IMR-90 (cell line): Measurements from ENCODE around the gene CCL28. TPM values are rescaled to one million over a fixed set of nuclear protein-coding genes. Genes with fewer than 3 reads are reported as not detected.

ENCODE experiments used
- ATAC-seq: fragments of 200-7000 bp; cut with Tn5 transposase; 2 replicates; pipeline ENCODE4 v1.9.1; 2020; ENCODE audit warnings: low read depth, mild to moderate bottlenecking, moderate library complexity
- BruUV-seq: library from RNA; stranded (reverse); fragments of 400-500 nt; replicated peaks from 2 replicates; lab custom pipeline; 2021; lab: Mats Ljungman, UMichigan
- CTCF ChIA-PET: fragments of 300-600 bp; formaldehyde crosslinking; extraction: SDS; loops from one replicate; lab custom pipeline; 2021; ENCODE audit warnings: antibody characterized with exemption; lab: Yijun Ruan, JAX
- POLR2A ChIA-PET: fragments of 300-600 bp; sonication (Branson Sonifier 250); formaldehyde crosslinking; loops from one replicate; lab custom pipeline; 2022; ENCODE audit warnings: antibody characterized with exemption; ENCODE audit not compliant: unreplicated experiment; lab: Charles Lee
- DNase-seq: peaks from one replicate; pipeline ENCODE4 v3.0.0; 2013
- H2AFZ ChIP-seq: replicated peaks from 2 replicates; pipeline ENCODE3; 2013; ENCODE audit warnings: low read length, mild to moderate bottlenecking; ENCODE audit not compliant: poor library complexity
- H2AK5ac ChIP-seq: 2 replicates; pipeline ENCODE4 v1.6.1; 2013; ENCODE audit warnings: low read depth, low read length, inconsistent platforms
- H2AK9ac ChIP-seq: replicated peaks from 2 replicates; pipeline ENCODE3; 2013; ENCODE audit warnings: mild to moderate bottlenecking, low read depth, low read length, moderate library complexity; ENCODE audit not compliant: poor library complexity
- H2BK120ac ChIP-seq: 2 replicates; pipeline ENCODE4 v1.6.1; 2013; ENCODE audit warnings: low read depth, low read length, inconsistent platforms
- H2BK15ac ChIP-seq: 3 replicates; pipeline ENCODE4 v1.6.1; 2013; ENCODE audit warnings: low read depth, low read length, inconsistent platforms
- H2BK20ac ChIP-seq: 2 replicates; pipeline ENCODE4 v1.6.1; 2013; ENCODE audit warnings: low read depth, mild to moderate bottlenecking, inconsistent platforms, low read length, moderate library complexity
- H2BK5ac ChIP-seq: 2 replicates; pipeline ENCODE4 v1.6.1; 2013; ENCODE audit warnings: mild to moderate bottlenecking, low read depth, low read length, inconsistent platforms; ENCODE audit not compliant: poor library complexity, severe bottlenecking
- H3K14ac ChIP-seq: replicated peaks from 2 replicates; pipeline ENCODE4 v1.6.1; 2013; ENCODE audit warnings: low read depth, low read length, inconsistent platforms
- H3K18ac ChIP-seq: 2 replicates; pipeline ENCODE4 v1.6.1; 2013; ENCODE audit warnings: low read depth, low read length, control low read depth
- H3K23ac ChIP-seq: 2 replicates; pipeline ENCODE4 v1.6.1; 2013; ENCODE audit warnings: low read depth, low read length, inconsistent platforms
- H3K27ac ChIP-seq: 2 replicates; pipeline ENCODE4 v1.5.1; 2013; ENCODE audit warnings: mild to moderate bottlenecking, control low read depth, low read length; ENCODE audit not compliant: insufficient read depth
- H3K27me3 ChIP-seq: 2 replicates; pipeline ENCODE4 v1.6.1; 2013; ENCODE audit warnings: low read length; ENCODE audit not compliant: control insufficient read depth, insufficient read depth
- H3K36me3 ChIP-seq: 2 replicates; pipeline ENCODE4 v1.6.1; 2013; ENCODE audit warnings: low read length, mixed read lengths; ENCODE audit not compliant: control insufficient read depth, insufficient read depth
- H3K4ac ChIP-seq: 2 replicates; pipeline ENCODE4 v1.6.1; 2013; ENCODE audit warnings: low read depth, low read length, inconsistent platforms
- H3K4me1 ChIP-seq: 2 replicates; pipeline ENCODE4 v1.6.1; 2013; ENCODE audit warnings: low read length, mixed read lengths; ENCODE audit not compliant: control insufficient read depth, insufficient read depth
- H3K4me2 ChIP-seq: 2 replicates; pipeline ENCODE4 v1.6.1; 2013; ENCODE audit warnings: low read depth, mild to moderate bottlenecking, control low read depth, low read length, moderate library complexity
- H3K4me3 ChIP-seq: 2 replicates; pipeline ENCODE4 v1.5.1; 2013; ENCODE audit warnings: low read depth, mild to moderate bottlenecking, control low read depth, low read length, moderate library complexity; ENCODE audit not compliant: insufficient read depth
- H3K56ac ChIP-seq: 2 replicates; pipeline ENCODE4 v1.6.1; 2013; ENCODE audit warnings: low read length, inconsistent platforms; ENCODE audit not compliant: insufficient read depth; ENCODE audit errors: extremely low read depth
- H3K79me1 ChIP-seq, 2 experiments: 2 replicates each; pipeline ENCODE4 v1.6.1; 2013; ENCODE audit warnings: low read length in 2 of 2, inconsistent platforms in 1 of 2, low read depth in 1 of 2
- H3K9ac ChIP-seq: 2 replicates; pipeline ENCODE4 v1.6.1; 2013; ENCODE audit warnings: low read depth, low read length, control low read depth
- H3K9me1 ChIP-seq: 2 replicates; pipeline ENCODE4 v1.6.1; 2013; ENCODE audit warnings: low read length, inconsistent platforms; ENCODE audit not compliant: insufficient read depth
- H3K9me3 ChIP-seq: 2 replicates; pipeline ENCODE4 v1.6.1; 2013; ENCODE audit warnings: low read length; ENCODE audit not compliant: control insufficient read depth, insufficient read depth
- H4K20me1 ChIP-seq: 2 replicates; pipeline ENCODE4 v1.6.1; 2013; ENCODE audit warnings: low read length, inconsistent platforms; ENCODE audit not compliant: insufficient read depth
- H4K5ac ChIP-seq: 2 replicates; pipeline ENCODE4 v1.6.1; 2013; ENCODE audit warnings: mild to moderate bottlenecking, low read depth, low read length, control low read depth
- H4K8ac ChIP-seq, 2 experiments: 2 replicates each; pipeline ENCODE4 v1.6.1; 2013; ENCODE audit warnings: low read depth in 2 of 2, low read length in 2 of 2, control low read depth in 1 of 2, inconsistent platforms in 1 of 2
- H4K91ac ChIP-seq: 2 replicates; pipeline ENCODE4 v1.6.1; 2013; ENCODE audit warnings: low read depth, low read length, inconsistent platforms; ENCODE audit not compliant: insufficient read depth
- BHLHE40 ChIP-seq: fragments of 150-350 bp; IDR thresholded peaks from 2 replicates; pipeline ENCODE4 v1.6.1; 2016; ENCODE audit warnings: mild to moderate bottlenecking, low read depth, low read length
- CEBPB ChIP-seq: IDR thresholded peaks from 2 replicates; pipeline ENCODE4 v1.6.1; 2012; ENCODE audit warnings: low read depth, low read length, improper control_type of control experiment
- CHD1 ChIP-seq: IDR thresholded peaks from 2 replicates; pipeline ENCODE4 v1.6.1; 2012; ENCODE audit warnings: low read depth, low read length, improper control_type of control experiment
- FOS ChIP-seq: fragments of 150-350 bp; IDR thresholded peaks from 2 replicates; pipeline ENCODE4 v1.6.1; 2016; ENCODE audit warnings: low read depth, low read length
- MAFK ChIP-seq: IDR thresholded peaks from 2 replicates; pipeline ENCODE4 v1.6.1; 2012; ENCODE audit warnings: low read depth, low read length, improper control_type of control experiment
- MAZ ChIP-seq: IDR thresholded peaks from 2 replicates; pipeline ENCODE4 v1.6.1; 2012; ENCODE audit warnings: low read depth, mild to moderate bottlenecking, low read length, improper control_type of control experiment, moderate library complexity, borderline replicate concordance
- MXI1 ChIP-seq: IDR thresholded peaks from 2 replicates; pipeline ENCODE4 v1.6.1; 2012; ENCODE audit warnings: low read depth, mild to moderate bottlenecking, low read length, moderate library complexity, borderline replicate concordance
- POLR2A ChIP-seq: IDR thresholded peaks from 2 replicates; pipeline ENCODE4 v1.6.1; 2012; ENCODE audit warnings: mild to moderate bottlenecking, low read depth, low read length
- RAD21 ChIP-seq: IDR thresholded peaks from 2 replicates; pipeline ENCODE4 v1.6.1; 2012; ENCODE audit warnings: low read length, improper control_type of control experiment
- WGBS, 2 experiments: methylation state at CpG; one replicate each; pipeline versions ENCODE4 v1.1.5 to v1.1.7; 2013; ENCODE audit warnings: missing lambda C conversion rate in 2 of 2; ENCODE audit not compliant: insufficient read length in 1 of 2; ENCODE audit errors: extremely low coverage in 2 of 2; 5-methylcytosine and 5-hydroxymethylcytosine counted together
- dilution Hi-C: fragments of 300-500 bp; cut with HindIII; formaldehyde crosslinking; loops from one replicate; pipeline ENCODE4 v1.14.3; 2018; ENCODE audit warnings: low sequenced_read_pairs; ENCODE audit not compliant: unreplicated experiment
- in situ Hi-C: fragments of 300-500 bp; cut with MboI; formaldehyde crosslinking; loops from 3 replicates; pipeline ENCODE4 v1.14.3; 2019; ENCODE audit warnings: low sequenced_read_pairs, inconsistent platforms, mixed read lengths
- intact Hi-C: fragments of 100-400 bp; cut with micrococcal nuclease; formaldehyde crosslinking; loops from 2 replicates; pipeline ENCODE4 v1.10.0; 2022
- polyA plus RNA-seq, 3 experiments: library from polyadenylated mRNA; depleted of rRNA; stranded (reverse); fragments of >200 nt; gene quantifications; 2 replicates each; pipeline ENCODE4 v1.2.3, GENCODE V29; 2012; ENCODE audit warnings: low replicate concordance in 1 of 3
- total RNA-seq: library from RNA; depleted of rRNA; stranded (reverse); fragments of >200 nt; gene quantifications from 2 replicates; pipeline ENCODE4 v1.2.3, GENCODE V29; 2012
- TF ChIP-seq, protein P1 (sequence below): fragments of 150-350 bp; IDR thresholded peaks from 2 replicates; pipeline ENCODE4 v1.6.1; 2016; ENCODE audit warnings: low read depth, mild to moderate bottlenecking, low read length, moderate library complexity, borderline replicate concordance

The CCL28 gene
- total and polyA plus RNA-seq, 2 of the 4 experiments (the other 2 are of a cell fraction), result under 0.01 to 0.02 TPM

DNA sequence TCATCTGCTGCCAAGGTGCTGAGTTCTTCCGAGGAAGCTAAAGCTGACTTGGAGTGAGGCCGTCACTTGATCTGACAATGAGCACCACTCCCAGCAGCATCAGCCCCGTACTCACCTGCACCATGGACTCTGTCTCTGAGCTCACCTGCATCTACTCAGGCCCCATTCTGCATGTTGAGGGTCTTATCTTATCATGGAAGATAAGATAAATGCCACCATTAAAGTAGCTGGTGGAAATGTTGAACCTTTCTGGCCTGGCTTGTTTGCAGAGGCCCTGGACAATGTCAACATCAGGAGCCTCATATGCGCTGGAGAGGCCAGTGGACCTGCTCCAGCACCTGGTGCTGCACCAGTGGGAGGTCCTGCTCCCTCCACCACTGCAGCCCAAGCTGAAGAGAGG is 64.0 kb downstream of the CCL28 start:
- Histone ChIP-seq H4K20me1 (no peaks in the 10 kb centered on the region), H3K4ac (no peak overlapping the region), H2BK20ac (no peak overlapping the region), H2BK5ac (no peak overlapping the region), H3K4me3 (no peak overlapping the region), H2BK15ac (no peak overlapping the region), H4K91ac (no peak overlapping the region), H3K36me3 (no peaks in the 10 kb centered on the region), H3K23ac (no peak overlapping the region), H2AK9ac (no peak overlapping the region), H2AK5ac (no peak overlapping the region), H3K4me1 (no peaks in the 10 kb centered on the region), H2BK120ac (no peak overlapping the region), H3K9me3 (no peaks in the 10 kb centered on the region), H3K18ac (no peak overlapping the region), H3K9ac (no peak overlapping the region), H3K14ac (no peak overlapping the region), H3K56ac (no peak overlapping the region), H3K27ac (no peak overlapping the region), H3K4me2 (no peak overlapping the region), H3K27me3 (no peaks in the 10 kb centered on the region; the same call in 1 of the 2 replicates), H3K9me1 (no peaks in the 10 kb centered on the region), H4K5ac (no peak overlapping the region), H4K8ac (no peak overlapping the region), H2AFZ (no peak overlapping the region), H3K79me1 (no peaks in the 10 kb centered on the region)
- dilution Hi-C loops (no loop called here), in situ Hi-C loops (no loop called here), intact Hi-C loops (no loop called here)
- 94% methylated on average over 2 of the region's 4 CpGs; no CpG with 5 or more reads in 1 of the 2 experiments for WGBS, 2 experiments
- TF ChIP-seq POLR2A, result no peak
- no peak for TF ChIP-seq CEBPB
- TF ChIP-seq CHD1, result no peak
- TF ChIP-seq MAFK, result no peak
- no peak for TF ChIP-seq RAD21
- no peak for TF ChIP-seq BHLHE40
- TF ChIP-seq MAZ, result no peak
- no peak for TF ChIP-seq MXI1
- TF ChIP-seq FOS, result no peak
- TF ChIP-seq, protein P1, sequence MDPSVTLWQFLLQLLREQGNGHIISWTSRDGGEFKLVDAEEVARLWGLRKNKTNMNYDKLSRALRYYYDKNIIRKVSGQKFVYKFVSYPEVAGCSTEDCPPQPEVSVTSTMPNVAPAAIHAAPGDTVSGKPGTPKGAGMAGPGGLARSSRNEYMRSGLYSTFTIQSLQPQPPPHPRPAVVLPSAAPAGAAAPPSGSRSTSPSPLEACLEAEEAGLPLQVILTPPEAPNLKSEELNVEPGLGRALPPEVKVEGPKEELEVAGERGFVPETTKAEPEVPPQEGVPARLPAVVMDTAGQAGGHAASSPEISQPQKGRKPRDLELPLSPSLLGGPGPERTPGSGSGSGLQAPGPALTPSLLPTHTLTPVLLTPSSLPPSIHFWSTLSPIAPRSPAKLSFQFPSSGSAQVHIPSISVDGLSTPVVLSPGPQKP, result no peak
- POLR2A ChIA-PET, result no interaction called here
- ATAC-seq (no peak), DNase-seq (no peak)
- no TSS peak for BruUV-seq
- CTCF ChIA-PET, result no interaction called here
